Activated CD8-positive, alpha-beta T cell treated with anti-CD3 and anti-CD28 coated beads, Interleukin-2, amount 10 ng/mL, durations not matched to agents 7 days and 5 days (primary cell): Measurements from ENCODE around the gene EPB41L2. TPM values are rescaled to one million over a fixed set of nuclear protein-coding genes. Genes with fewer than 3 reads are reported as not detected.

Source experiments
- ATAC-seq: fragments of 150-1000 bp; cut with Tn5 transposase; one replicate; pipeline ENCODE4 v1.10.0; 2021; ENCODE audit warnings: moderate library complexity
- CTCF ChIA-PET: fragments of 350-600 bp; sonication (Branson Sonifier 250); formaldehyde crosslinking; loops from one replicate; lab custom pipeline; 2021; ENCODE audit warnings: antibody characterized with exemption; lab: Charles Lee
- POLR2A ChIA-PET: fragments of 350-600 bp; sonication (Branson Sonifier 250); formaldehyde crosslinking; loops from one replicate; lab custom pipeline; 2021; ENCODE audit warnings: antibody characterized with exemption; lab: Charles Lee
- DNase-seq: peaks from one replicate; pipeline ENCODE4 v3.0.0-alpha.2; 2020
- H3K27ac Mint-ChIP-seq: one replicate; pipeline ENCODE4 v1.8.0; 2021; ENCODE audit warnings: mild to moderate bottlenecking, mixed read lengths
- H3K27me3 Mint-ChIP-seq: one replicate; pipeline ENCODE4 v1.8.0; 2021; ENCODE audit warnings: low read depth, mixed read lengths
- H3K36me3 Mint-ChIP-seq: one replicate; pipeline ENCODE4 v1.8.0; 2021; ENCODE audit warnings: low read depth, mixed read lengths
- H3K4me1 Mint-ChIP-seq: one replicate; pipeline ENCODE4 v1.8.0; 2021; ENCODE audit warnings: low read depth, mixed read lengths
- H3K4me3 Mint-ChIP-seq: one replicate; pipeline ENCODE4 v1.8.0; 2021; ENCODE audit warnings: mild to moderate bottlenecking, mixed read lengths
- H3K9me3 Mint-ChIP-seq: one replicate; pipeline ENCODE4 v1.8.0; 2022; ENCODE audit warnings: mixed read lengths; ENCODE audit not compliant: insufficient read depth
- total RNA-seq, 2 experiments: library from RNA; stranded (reverse); gene quantifications; one replicate each; pipeline ENCODE4 v1.2.3, GENCODE V29; 2021

EPB41L2 gene
- total RNA-seq, 2 experiments from 2014 or later = 18.0 to 23.6 TPM

GRCh38 chr6:130967502-130968445 lies 95.3 kb downstream of the EPB41L2 start:
- CTCF ChIA-PET = interaction anchor here (1.5 kb wide), 1 partner anchor 11 kb away, joined by 3 read pairs; no protein-coding TSS in a partner anchor
- no peaks in the 10 kb centered on the region for H3K9me3 Mint-ChIP-seq
- no peak for DNase-seq
- no peak overlapping the region for H3K4me3 Mint-ChIP-seq
- no peak for ATAC-seq
- POLR2A ChIA-PET = no interaction called here
- no peaks in the 10 kb centered on the region for H3K36me3 Mint-ChIP-seq
- no peaks in the 10 kb centered on the region for H3K4me1 Mint-ChIP-seq
- H3K27me3 Mint-ChIP-seq = no peaks in the 10 kb centered on the region
- no peak overlapping the region for H3K27ac Mint-ChIP-seq

- H3K27me3 Mint-ChIP-seq = no peaks in the 10 kb centered on the region
- no peaks in the 10 kb centered on the region for H3K9me3 Mint-ChIP-seq
- no peaks in the 10 kb centered on the region for H3K36me3 Mint-ChIP-seq
- CTCF ChIA-PET = interaction anchor here (1.5 kb wide), 1 partner anchor 12 kb away, joined by 3 read pairs; no protein-coding TSS in a partner anchor
- ATAC-seq = no peak
- no peak overlapping the region for H3K4me3 Mint-ChIP-seq
- no peaks in the 10 kb centered on the region for H3K4me1 Mint-ChIP-seq
- no peak for DNase-seq
- POLR2A ChIA-PET = no interaction called here
- no peak overlapping the region for H3K27ac Mint-ChIP-seq
Measured at GRCh38 chr6:130966344-130966980, 96.6 kb downstream of the EPB41L2 start.

GRCh38 chr6:130965656-130966055 lies 97.4 kb downstream of the EPB41L2 start:
- Mint-ChIP-seq H3K27me3 (no peaks in the 10 kb centered on the region), H3K9me3 (no peaks in the 10 kb centered on the region), H3K27ac (no peak overlapping the region), H3K4me3 (no peak overlapping the region), H3K36me3 (no peaks in the 10 kb centered on the region), H3K4me1 (no peaks in the 10 kb centered on the region)
- ATAC-seq = no peak
- ChIA-PET POLR2A (no interaction called here), CTCF (no interaction called here)
- no peak for DNase-seq

- POLR2A ChIA-PET = no interaction called here
- no peak overlapping the region for H3K4me3 Mint-ChIP-seq
- no peaks in the 10 kb centered on the region for H3K9me3 Mint-ChIP-seq
- no peaks in the 10 kb centered on the region for H3K27me3 Mint-ChIP-seq
- no peak overlapping the region for H3K27ac Mint-ChIP-seq
- no peak for ATAC-seq
- H3K36me3 Mint-ChIP-seq = no peaks in the 10 kb centered on the region
- no peaks in the 10 kb centered on the region for H3K4me1 Mint-ChIP-seq
- CTCF ChIA-PET = no interaction called here
- no peak for DNase-seq
Measured at GRCh38 chr6:130964808-130965604, 98.0 kb downstream of the EPB41L2 start.

- Mint-ChIP-seq H3K27ac (no peak overlapping the region), H3K9me3 (no peaks in the 10 kb centered on the region), H3K36me3 (no peaks in the 10 kb centered on the region), H3K4me1 (no peaks in the 10 kb centered on the region), H3K4me3 (no peak overlapping the region), H3K27me3 (no peaks in the 10 kb centered on the region)
- no peak for ATAC-seq
- POLR2A ChIA-PET = no interaction called here
- no peak for DNase-seq
- CTCF ChIA-PET = no interaction called here
Measured at GRCh38 chr6:130964289-130964688, 98.8 kb downstream of the EPB41L2 start.

GRCh38 chr6:130962966-130963365 lies 100.1 kb downstream of the EPB41L2 start:
- Mint-ChIP-seq H3K4me1 (no peaks in the 10 kb centered on the region), H3K9me3 (no peaks in the 10 kb centered on the region), H3K27ac (no peak overlapping the region), H3K4me3 (no peak overlapping the region), H3K27me3 (no peaks in the 10 kb centered on the region), H3K36me3 (no peaks in the 10 kb centered on the region)
- CTCF ChIA-PET = no interaction called here
- DNase-seq (no peak), ATAC-seq (no peak)
- POLR2A ChIA-PET = no interaction called here

- DNase-seq (no peak), ATAC-seq (no peak)
- ChIA-PET POLR2A (no interaction called here), CTCF (no interaction called here)
- no peaks in the 10 kb centered on the region for H3K4me1 Mint-ChIP-seq
- H3K4me3 Mint-ChIP-seq = no peak overlapping the region
- no peaks in the 10 kb centered on the region for H3K27me3 Mint-ChIP-seq
- no peak overlapping the region for H3K27ac Mint-ChIP-seq
- no peaks in the 10 kb centered on the region for H3K36me3 Mint-ChIP-seq
- H3K9me3 Mint-ChIP-seq = no peaks in the 10 kb centered on the region
Measured at GRCh38 chr6:130961148-130961547, 101.9 kb downstream of the EPB41L2 start.

- Mint-ChIP-seq H3K4me3 (no peak overlapping the region), H3K27me3 (no peaks in the 10 kb centered on the region), H3K36me3 (peaks cover 2% of the 10 kb centered on the region), H3K9me3 (no peaks in the 10 kb centered on the region), H3K27ac (no peak overlapping the region), H3K4me1 (no peaks in the 10 kb centered on the region)
- DNase-seq = no peak
- CTCF ChIA-PET = interaction anchor here (0.7 kb wide), 1 partner anchor 127 kb away, joined by 3 read pairs; no protein-coding TSS in a partner anchor
- POLR2A ChIA-PET = no interaction called here
- ATAC-seq = no peak
Measured at GRCh38 chr6:130959951-130960350, 103.1 kb downstream of the EPB41L2 start.

- CTCF ChIA-PET = no interaction called here
- DNase-seq = no peak
- no peaks in the 10 kb centered on the region for H3K9me3 Mint-ChIP-seq
Measured at GRCh38 chr6:130958468-130958867, 104.6 kb downstream of the EPB41L2 start.

GRCh38 chr6:130955755-130956154 lies 107.3 kb downstream of the EPB41L2 start:
- ChIA-PET POLR2A (no interaction called here), CTCF (no interaction called here)
- H3K27ac Mint-ChIP-seq = no peak overlapping the region
- DNase-seq (no peak), ATAC-seq (no peak)
- no peaks in the 10 kb centered on the region for H3K4me1 Mint-ChIP-seq
- H3K27me3 Mint-ChIP-seq = no peaks in the 10 kb centered on the region
- H3K9me3 Mint-ChIP-seq = no peaks in the 10 kb centered on the region
- no peak overlapping the region for H3K4me3 Mint-ChIP-seq
- H3K36me3 Mint-ChIP-seq = peaks cover 2% of the 10 kb centered on the region

More at GRCh38 chr6:130958468-130958867, 104.6 kb downstream of the EPB41L2 start:
- no peak for ATAC-seq
- no peaks in the 10 kb centered on the region for H3K27me3 Mint-ChIP-seq
- H3K4me1 Mint-ChIP-seq = no peaks in the 10 kb centered on the region
- POLR2A ChIA-PET = no interaction called here
- peaks cover 2% of the 10 kb centered on the region for H3K36me3 Mint-ChIP-seq
- no peak overlapping the region for H3K27ac Mint-ChIP-seq
- no peak overlapping the region for H3K4me3 Mint-ChIP-seq

- no peaks in the 10 kb centered on the region for H3K4me1 Mint-ChIP-seq
- H3K9me3 Mint-ChIP-seq = no peaks in the 10 kb centered on the region
- no peak for DNase-seq
- ChIA-PET POLR2A (no interaction called here), CTCF (no interaction called here)
- no peak for ATAC-seq
- H3K27me3 Mint-ChIP-seq = no peaks in the 10 kb centered on the region
- no peak overlapping the region for H3K4me3 Mint-ChIP-seq
- H3K27ac Mint-ChIP-seq = no peak overlapping the region
- H3K36me3 Mint-ChIP-seq = no peaks in the 10 kb centered on the region
Measured at GRCh38 chr6:130949553-130949952, 113.5 kb downstream of the EPB41L2 start.
